Mucosa of gallbladder (tissue), 1 donor: ENCODE measurements around the gene KCNN4. TPM values are rescaled to one million over a fixed set of nuclear protein-coding genes. Genes with fewer than 3 reads are reported as not detected.

Source experiments
- DNase-seq: peaks from one replicate; pipeline ENCODE4 v3.0.0-alpha.2; 2020; ENCODE audit warnings: low spot score
- total RNA-seq: library from RNA; stranded (reverse); gene quantifications from one replicate; pipeline ENCODE4 v1.2.1, GENCODE V29; 2021
- donor health status: DM: no; HTN: no; CAD: no.

KCNN4 gene
- total RNA-seq, 1 donor from 2014 or later: 10.5 TPM

DNA sequence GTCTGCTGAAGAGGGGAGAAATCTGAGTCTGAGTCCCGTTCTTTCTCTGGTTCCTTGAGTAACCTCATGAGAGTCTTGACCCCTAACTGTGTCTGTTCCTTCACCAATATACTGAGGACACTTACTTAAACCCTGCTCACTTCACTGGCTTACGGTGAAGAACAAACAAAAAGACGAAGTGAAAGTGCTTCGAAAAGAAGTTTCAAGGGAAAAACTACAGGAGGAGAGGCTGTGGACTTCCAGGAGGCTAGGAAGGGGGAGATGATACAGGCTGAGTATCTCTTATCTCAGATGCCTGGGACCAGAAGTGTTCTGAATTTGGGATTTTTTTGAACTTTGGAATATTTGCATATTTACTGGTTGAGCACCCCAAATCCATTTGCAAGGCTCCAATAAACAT, 32.1 kb downstream of the KCNN4 start:
- DNase-seq: no peak

DNA sequence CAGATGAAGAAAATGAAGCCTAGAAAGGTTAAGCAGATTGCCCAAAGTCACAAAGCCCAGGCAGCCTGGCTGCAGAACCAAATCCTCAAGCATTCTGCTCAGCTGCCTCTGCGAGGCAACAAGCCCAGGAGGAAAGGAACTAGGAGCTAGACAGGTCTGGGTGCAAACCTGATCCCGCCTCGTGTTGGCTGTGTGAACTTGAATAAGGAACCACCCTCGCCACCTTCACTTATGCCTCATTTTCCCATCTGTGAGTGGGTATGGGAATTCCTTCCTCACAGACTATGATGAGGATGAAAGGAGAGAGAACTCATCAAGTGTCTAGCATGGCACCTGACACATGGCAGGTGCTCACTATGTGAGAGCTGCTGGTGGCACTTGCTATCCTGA, 32.6 kb downstream of the KCNN4 start:
- DNase-seq: no peak

DNA sequence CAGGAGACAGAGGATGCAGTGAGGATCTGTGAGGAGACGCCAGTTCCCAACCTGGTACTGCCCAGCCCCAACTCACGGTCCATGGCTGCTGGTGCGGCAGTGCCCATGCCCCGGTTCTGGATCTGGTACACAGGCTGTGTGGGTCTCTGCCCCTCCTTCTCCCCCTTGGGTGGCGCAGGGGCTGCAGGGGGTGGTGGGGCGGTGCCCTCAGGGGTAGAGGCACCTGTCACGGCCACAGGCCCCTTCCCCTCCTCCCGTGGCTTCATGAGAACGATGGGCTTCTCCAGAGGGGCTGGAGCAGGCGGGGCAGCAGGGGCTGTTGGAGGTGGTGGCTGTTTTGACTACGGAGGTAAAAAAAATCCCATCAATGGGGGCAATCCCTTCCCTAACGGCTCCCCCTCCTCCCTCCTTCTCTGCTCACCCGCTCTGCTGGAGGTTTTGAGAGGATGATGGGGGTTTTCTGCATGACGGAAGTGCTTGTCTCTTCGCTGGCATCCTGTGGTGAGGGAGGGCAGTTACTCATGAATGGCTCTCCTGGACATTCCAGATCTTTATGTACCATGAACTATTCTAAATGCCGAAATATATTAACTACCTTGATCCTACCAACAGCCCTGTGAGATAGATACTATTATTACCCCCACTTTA, 33.1 kb downstream of the KCNN4 start:
- DNase-seq: no peak

DNA sequence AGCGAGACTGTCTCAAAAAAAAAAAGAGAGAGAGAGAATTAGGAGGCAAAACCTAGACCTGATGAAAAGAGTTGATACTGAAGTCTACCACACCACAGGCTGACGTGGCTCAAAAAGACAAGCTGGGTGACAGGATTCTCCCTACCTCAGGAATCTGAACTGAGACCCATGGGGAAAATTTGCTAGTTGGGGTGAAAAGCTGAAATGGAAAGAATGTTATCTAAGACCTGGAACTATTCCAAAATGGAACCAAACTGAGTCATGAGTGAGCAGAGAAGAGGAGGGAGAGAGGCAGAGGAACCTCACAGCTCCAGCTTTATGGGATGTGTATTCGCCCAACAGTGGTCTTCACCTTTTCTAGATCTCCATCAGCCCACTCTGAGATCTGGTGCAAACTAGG, 37.7 kb downstream of the KCNN4 start:
- DNase-seq: no peak

DNA sequence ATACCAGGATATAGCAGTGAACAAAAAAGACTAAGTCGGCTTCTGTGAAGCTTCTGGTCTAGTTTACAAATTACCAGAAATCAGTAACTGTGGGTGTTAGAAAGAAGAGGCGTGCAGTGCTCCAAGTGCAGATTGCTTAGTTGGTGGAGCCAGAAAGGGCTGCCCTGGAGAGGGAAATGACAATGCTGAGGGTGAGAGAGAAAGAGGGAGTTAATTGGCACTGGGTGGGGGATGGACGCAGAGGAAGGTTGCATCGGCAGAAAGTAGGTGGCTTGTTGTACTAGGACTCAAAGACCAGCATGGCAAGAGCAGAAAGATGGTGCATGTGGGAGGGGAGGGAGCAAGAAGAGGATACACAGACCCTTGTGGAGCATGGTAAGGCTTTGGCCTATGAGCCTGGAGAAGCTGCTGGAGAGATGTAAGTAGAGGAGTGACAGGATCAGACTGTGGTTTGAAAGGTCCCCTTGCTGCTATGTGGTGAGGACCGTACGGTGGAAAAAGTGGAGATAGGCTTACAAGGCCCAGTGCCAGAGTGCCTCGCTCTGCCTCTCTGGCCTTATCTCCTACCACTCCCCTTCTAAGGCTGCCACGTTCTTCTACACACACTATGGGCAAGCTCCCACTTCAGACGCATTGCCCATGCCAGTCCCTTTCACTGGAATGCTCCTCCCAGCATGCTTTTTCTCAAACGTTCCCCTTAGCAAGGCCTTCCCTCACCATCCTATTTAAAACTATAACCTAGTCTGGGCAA, 39.5 kb downstream of the KCNN4 start:
- no peak for DNase-seq

DNA sequence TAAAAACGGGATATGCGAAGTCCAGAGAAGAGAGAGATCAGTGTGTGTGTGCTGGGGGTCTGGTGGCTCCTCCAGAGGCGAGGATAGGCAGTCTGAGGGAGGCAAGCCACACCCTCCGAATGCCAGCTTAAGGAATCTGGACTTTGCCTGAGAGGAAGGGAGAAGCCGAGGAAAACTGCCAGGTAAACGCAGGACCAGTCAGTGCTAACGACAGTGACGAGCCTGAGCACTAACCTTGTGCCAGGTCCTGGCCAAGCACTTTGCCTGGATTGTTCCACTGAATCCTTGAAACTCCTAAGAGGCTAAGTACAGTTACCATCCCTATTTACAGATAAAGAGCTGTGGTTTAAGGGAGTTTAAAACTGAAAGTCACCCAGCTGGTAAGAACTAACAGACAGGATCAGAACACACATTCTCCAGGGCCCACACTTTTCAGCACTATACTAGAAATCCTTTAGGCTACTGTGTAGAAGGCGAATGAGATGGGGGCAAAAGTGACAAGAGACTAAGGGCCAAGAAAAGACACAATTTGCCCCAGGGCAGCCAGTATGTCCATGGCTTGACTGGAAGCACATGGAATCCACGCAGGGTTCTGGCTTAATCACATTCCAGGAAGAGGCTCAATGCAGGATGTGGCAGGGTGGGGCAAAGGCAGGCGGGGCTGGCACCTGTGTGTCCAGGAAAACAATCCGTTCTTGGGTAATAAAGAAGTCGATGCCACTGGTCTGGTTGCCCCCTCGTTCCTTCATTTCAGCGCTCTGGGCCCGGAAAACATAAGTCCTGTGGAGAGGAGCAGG, 41.1 kb downstream of the KCNN4 start:
- peak; percentile 89 for DNase-seq

DNA sequence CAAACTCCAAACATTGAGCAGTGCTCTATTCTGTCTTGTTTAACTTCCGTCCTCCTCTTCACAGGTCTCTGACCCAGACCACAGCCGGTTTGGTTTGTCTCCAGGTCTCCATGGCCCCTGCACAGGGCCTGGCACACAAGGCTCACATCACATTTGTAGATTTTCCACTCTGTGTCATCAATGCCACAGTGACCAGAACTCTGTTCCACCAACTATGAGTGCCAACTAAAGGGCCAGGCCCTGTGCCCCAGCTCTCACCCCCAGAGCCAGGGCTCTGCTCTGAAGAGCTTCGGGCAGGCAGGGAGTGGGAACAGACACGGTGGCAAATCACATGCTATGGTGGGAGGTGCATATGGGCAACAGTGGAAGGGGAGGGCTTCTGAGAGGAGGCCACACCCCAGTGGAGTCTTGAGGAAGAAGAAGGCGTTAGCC, 42.0 kb downstream of the KCNN4 start:
- DNase-seq: peak; percentile 68

DNA sequence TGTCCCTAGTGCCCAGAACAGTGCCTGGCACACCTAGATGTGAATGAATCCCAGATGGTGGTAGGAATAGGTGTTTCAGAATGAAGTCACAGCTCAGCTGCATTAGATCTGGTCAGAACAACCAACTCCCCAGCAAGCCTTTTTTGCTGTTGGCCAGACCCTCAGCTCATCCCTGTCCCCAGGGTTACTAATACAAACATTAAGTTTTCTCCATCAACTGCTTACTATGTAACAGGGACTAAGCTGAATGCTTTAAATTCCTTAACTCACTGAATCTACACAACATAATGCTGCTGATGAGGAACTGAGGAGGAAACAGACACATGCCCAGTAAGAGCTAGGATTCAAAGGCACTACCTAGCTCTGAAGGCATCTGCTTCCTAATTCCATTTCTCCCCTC, 44.8 kb downstream of the KCNN4 start:
- no peak for DNase-seq

DNA sequence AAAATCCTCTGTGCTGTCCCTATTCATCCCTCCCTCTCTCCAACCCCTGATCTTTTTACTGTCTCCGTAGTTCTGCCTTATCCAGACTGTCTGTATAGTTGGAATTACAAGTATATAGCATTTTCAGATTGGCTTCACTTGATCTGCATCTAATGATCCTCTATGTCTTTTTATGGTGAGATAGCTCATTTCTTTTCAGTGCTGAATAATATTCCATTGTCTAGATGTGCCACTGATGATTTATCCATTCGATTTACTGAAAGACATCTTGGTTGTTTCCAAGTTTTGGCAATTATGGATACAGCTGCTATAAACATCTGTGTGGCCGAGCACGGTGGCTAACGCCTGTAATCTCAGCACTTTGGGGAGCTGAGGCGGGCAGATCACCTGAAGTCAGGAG, 45.8 kb downstream of the KCNN4 start:
- DNase-seq: no peak

DNA sequence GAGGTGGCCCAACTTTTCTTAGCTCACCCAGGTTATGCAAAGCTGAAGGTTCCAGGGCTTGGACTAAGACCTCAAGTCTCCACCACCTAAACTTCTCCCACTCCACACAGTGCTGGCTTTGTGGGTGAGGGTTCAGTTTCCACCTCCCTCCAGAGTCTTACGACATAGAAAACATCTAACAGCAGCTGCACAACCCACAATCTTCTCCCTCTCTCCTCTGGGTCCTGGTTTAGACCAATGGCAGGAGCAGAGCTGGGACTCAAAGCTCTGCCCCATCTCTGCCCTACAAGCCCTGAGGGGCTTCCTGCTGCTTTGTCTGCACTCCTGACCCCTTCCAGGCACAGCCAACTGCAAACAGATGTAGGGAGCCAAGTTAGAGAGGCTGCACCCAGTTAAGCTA, 48.9 kb downstream of the KCNN4 start:
- no peak for DNase-seq

DNA sequence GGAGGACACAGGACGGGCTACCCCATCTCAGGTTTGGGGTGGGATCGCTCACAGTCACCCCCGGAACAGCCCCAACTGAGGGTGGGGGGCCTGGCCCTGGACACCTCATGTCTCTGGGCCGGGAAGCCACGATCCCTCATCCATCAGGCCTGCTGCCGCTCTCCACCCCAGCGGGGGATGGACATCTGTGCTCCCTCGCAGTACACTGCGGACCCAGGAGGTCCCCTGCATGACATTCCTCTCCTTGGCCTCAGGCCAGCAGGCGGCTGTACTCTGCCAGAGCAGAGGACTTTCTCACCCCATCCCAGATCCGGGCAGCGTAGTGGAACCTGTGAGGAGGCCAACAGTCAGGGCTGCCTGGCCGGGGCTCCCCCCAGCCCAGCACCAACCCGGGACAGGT, 49.4 kb downstream of the KCNN4 start:
- DNase-seq: no peak

DNA sequence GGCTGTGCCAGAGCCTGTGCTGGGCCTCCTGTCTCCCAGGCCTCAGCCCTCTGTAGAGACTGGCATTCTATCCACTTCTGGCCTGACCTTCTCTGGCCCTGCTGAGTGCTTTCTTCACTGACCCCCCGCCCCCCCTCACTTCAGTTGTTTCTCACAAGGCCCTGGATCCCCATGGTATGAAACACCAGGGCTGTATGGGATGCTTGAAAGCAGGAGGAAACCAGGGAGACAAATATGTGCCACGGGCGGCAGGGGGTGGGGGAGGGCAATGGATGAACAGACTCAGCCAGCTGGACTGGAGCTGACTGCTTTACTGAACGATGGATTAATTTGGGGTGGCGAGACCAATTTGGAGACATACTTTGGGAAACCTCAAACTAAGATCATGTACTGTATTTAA, 50.9 kb downstream of the KCNN4 start:
- DNase-seq: no peak

DNA sequence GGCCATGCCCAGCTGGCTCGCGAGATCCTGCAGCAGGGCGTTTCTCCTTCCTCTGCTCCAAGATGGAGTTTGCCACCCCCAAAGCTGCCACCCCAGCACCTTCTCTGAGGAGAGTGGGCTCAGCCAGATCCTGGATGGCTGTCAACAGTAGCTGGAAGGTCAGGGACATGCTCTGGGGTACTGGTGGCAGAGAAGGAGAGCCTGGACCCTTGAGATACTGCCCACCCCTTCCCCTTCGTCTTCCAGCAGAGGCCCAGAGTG, 53.2 kb downstream of the KCNN4 start:
- DNase-seq: no peak

DNA sequence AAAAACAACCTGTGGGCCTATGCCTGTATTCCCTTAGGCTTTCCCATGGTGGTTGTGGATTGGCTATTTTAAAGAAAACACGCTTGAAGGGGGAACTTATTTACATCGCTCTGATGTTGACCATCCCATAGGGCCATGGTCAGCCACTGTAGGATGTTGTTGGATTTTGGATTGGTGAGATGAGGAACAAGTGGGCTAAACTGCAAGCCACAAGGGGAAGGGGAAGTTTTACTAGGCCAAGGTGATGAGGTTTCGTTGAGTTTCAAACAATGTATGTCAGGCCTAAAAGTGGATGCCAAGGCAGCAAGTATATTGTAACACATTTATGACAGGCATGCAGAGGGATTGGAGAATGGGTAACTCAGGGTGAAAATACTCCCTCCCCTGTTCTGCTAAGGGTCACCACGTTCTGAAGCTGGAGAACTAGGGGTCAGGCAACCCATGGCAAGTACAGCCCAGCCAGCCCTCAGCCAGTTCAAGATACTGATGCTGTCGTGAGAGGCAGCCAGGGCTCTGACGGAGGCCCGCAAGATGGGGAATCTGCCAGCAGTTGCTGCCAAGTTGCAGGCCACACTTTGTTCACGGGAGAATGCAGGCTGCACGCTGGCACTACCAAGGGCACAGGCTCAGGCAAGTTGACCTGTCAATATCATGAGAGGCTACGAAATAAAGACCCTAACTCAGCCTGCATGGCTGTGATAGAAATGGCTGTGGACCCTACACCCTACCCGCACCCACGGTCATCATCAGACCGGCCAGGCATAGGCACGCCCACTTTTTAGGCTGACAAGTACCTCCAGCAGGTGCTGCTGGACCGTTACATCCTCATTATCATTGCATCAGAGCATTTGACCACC, 53.8 kb downstream of the KCNN4 start:
- DNase-seq: no peak

DNA sequence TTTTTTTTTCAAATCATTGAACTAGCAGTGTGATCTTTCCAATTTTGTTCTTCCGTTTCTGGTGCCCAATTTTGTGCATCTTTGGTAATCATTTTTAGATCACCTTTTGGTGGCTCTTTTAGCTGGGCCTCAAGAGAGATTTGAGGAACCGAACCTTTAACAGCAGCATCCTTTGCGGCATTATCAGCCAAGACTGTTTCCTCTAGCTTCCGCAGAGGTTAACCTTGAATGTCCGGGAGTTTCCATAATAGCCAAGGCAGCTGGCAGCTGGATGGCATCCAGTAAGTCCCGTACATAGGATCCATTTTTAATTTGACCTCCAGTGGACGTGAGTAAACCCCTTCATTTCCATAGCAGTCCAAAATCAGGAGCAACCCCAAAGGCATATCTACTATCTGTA, 55.3 kb downstream of the KCNN4 start:
- DNase-seq: no peak

DNA sequence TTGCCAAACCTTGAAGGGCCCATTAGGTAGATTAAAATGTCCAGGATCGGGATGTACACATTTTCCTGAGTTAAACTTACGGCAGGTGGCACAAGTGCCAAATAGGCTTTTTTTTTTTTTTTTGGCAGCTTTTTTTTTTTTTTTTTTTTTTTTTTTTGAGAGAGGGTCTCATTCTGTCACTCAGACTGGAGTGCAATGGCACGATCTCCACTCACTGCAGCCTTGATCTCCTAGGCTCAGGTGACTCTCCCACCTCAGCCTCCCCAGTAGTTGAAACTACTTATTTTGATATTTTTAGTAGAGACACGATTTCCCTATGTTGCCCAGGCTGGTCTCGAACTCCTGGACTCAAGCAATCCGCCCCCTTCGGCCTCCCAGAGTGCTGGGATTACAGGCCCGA, 55.9 kb downstream of the KCNN4 start:
- no peak for DNase-seq

DNA sequence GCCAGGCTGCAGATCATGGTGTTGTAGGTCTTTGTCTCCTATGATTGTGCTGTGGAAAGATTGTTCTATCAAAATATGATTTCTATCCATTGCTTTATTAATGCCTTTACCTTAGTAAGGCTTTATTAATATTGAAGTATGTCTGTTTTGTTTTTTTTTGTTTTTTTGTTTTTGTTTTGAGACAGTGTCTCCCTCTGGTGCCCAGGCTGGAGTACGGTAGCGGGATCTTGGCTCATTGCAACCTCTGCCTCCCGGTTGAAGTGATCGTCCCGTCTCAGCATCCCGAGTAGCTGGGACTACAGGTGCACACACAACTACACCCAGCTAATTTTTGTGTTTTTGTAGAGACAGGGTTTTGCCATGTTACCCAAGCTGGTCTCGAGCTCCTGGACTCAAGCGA, 57.2 kb downstream of the KCNN4 start:
- DNase-seq: no peak

DNA sequence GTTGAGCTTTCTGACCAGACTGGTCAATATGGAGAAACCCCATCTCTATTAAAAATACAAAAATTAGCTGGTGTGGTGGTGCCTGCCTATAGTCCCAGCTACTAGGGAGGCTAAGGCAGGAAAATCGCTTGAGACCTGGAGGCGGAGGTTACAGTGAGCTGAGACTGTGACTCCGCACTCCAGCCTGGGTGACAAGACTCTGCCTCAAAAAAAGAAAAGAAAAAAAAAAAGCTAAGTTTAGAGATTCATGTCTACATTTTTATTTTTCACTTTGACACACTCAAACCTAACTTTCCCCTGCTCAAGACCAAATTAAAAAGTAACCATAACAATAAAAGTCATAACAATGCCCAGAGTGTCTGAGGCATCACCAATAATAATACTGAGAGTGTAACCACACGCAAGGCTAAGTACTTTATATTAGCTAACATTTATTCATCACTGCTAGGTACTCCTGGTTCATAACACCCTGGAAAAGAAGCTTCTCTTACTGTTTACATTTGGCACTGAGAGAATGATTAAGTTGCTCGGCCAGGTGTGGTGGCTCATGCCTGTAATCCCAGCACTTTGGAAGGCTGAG, 59.2 kb downstream of the KCNN4 start:
- DNase-seq: no peak

DNA sequence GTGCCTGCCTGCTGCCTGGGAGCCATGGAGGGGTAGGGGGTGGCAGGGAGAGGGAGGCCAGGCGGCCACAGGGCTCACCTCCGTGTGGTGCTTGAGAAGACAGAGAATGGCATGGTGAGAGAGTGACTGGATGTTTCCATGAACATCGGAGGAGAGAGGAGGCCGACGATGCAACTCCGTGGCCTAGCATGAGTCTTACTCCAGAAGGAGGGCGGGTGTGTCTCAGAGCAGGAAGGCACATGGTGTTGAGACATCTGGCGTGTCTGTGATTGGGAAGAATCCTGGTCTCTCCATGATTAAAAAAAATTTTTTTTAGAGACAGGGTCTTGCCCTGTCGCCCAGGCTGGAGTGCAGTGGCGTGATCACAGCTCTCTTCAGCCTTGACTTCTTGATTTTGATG, 59.8 kb downstream of the KCNN4 start:
- no peak for DNase-seq

DNA sequence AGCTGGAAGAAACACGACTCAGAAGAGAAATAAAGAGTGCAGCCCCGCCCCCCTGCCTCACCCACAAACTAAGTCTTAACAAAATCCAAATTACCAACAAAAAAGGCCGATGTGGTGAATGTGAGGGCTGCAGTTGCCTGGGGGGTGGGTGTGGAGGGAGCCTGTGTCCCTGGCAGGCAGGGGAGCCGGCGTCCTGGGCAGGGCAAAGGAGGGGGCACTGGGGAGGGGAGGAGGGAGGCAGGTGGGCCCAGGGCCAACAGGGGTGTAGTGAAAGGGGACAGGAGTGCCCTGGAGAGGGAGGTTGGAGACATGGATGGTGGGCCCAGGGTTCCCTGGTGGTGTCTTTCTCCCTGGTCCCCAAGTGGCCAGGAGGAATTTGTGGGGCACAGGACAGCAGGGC, 60.9 kb downstream of the KCNN4 start:
- no peak for DNase-seq

DNA sequence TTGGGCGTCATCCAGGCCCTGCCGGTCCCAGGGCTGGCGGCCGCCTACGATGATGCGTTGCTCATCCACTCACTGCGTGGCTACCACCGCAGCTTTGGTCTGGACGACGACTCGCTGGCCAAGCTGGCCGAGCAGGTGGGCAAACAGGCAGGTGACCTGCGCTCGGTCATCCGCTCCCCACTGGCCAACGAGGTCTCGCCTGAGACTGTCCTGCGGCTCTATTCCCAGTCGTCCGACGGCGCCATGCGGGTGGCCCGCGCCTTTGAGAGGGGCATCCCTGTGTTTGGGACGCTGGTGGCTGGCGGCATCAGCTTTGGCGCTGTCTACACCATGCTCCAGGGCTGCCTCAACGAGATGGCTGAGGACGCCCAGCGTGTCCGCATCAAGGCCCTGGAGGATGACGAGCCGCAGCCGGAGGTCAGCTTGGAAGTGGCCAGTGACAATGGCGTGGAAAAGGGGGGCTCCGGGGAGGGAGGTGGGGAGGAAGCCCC, 61.4 kb downstream of the KCNN4 start:
- DNase-seq: no peak
